ENCODE results near the gene ATOH8. TPM values are rescaled to one million over a fixed set of nuclear protein-coding genes. Genes with fewer than 3 reads are reported as not detected.

The ATOH8 gene
- total RNA-seq, 2 experiments from 2014 or later, result 0.12 to 0.40 TPM

- no peak overlapping the region for H3K4me3 Mint-ChIP-seq
- no peaks in the 10 kb centered on the region for H3K9me3 Mint-ChIP-seq (ENCODE audit: low read depth)
- peaks cover 47% of the 10 kb centered on the region for H3K27me3 Mint-ChIP-seq
- H3K4me1 Mint-ChIP-seq, result peaks cover 9% of the 10 kb centered on the region
- DNase-seq (no peak), ATAC-seq (no peak)
- CTCF ChIA-PET, result interaction anchor here (3.1 kb wide), 1 partner anchor 81 kb away, joined by 12 read pairs; no protein-coding TSS in a partner anchor
- no peaks in the 10 kb centered on the region for H3K36me3 Mint-ChIP-seq
- no peak overlapping the region for H3K27ac Mint-ChIP-seq
These were observed 20.4 kb upstream of the ATOH8 start for GRCh38 chr2:85733121-85733960.

- peaks cover 8% of the 10 kb centered on the region for H3K4me1 Mint-ChIP-seq
- H3K9me3 Mint-ChIP-seq (ENCODE audit: low read depth), result no peaks in the 10 kb centered on the region
- DNase-seq (no peak), ATAC-seq (no peak)
- no peak overlapping the region for H3K27ac Mint-ChIP-seq
- no peak overlapping the region for H3K4me3 Mint-ChIP-seq
- H3K36me3 Mint-ChIP-seq, result no peaks in the 10 kb centered on the region
- H3K27me3 Mint-ChIP-seq, result peaks cover 46% of the 10 kb centered on the region
- CTCF ChIA-PET, result interaction anchor here (1.4 to 3.1 kb wide), 3 partner anchors 9 to 94 kb away, joined by 3 to 12 read pairs (median 7); no protein-coding TSS in a partner anchor
These were observed 19.8 kb upstream of the ATOH8 start for GRCh38 chr2:85734015-85734414.

- CTCF ChIA-PET, result interaction anchor here (0.9 to 2.3 kb wide), 6 partner anchors 10 to 93 kb away, joined by 3 to 7 read pairs (median 4); no protein-coding TSS in a partner anchor
- no peak overlapping the region for H3K27ac Mint-ChIP-seq
- H3K9me3 Mint-ChIP-seq (ENCODE audit: low read depth), result no peaks in the 10 kb centered on the region
- ATAC-seq (no peak), DNase-seq (no peak)
- no peak overlapping the region for H3K4me3 Mint-ChIP-seq
- no peaks in the 10 kb centered on the region for H3K4me1 Mint-ChIP-seq
- H3K27me3 Mint-ChIP-seq, result peaks cover 47% of the 10 kb centered on the region
- no peaks in the 10 kb centered on the region for H3K36me3 Mint-ChIP-seq
These were observed 18.7 kb upstream of the ATOH8 start for GRCh38 chr2:85734942-85735608.

GRCh38 chr2:85735691-85736090, 18.1 kb upstream of the ATOH8 start:
- no peak overlapping the region for H3K27ac Mint-ChIP-seq
- CTCF ChIA-PET, result interaction anchor here (0.9 to 2.3 kb wide), 8 partner anchors 10 to 345 kb away, joined by 3 to 7 read pairs (median 4); no protein-coding TSS in a partner anchor
- peaks cover 51% of the 10 kb centered on the region for H3K27me3 Mint-ChIP-seq
- H3K4me1 Mint-ChIP-seq, result no peaks in the 10 kb centered on the region
- no peak for ATAC-seq
- H3K4me3 Mint-ChIP-seq, result no peak overlapping the region
- no peaks in the 10 kb centered on the region for H3K36me3 Mint-ChIP-seq
- H3K9me3 Mint-ChIP-seq (ENCODE audit: low read depth), result no peaks in the 10 kb centered on the region
- no peak for DNase-seq

GRCh38 chr2:85736456-85737355, 17.1 kb upstream of the ATOH8 start:
- H3K27ac Mint-ChIP-seq, result no peak overlapping the region

GRCh38 chr2:85737481-85737880, 16.3 kb upstream of the ATOH8 start:
- H3K27me3 Mint-ChIP-seq, result peaks cover 65% of the 10 kb centered on the region
- H3K36me3 Mint-ChIP-seq, result no peaks in the 10 kb centered on the region
- no peak overlapping the region for H3K27ac Mint-ChIP-seq
- H3K4me3 Mint-ChIP-seq, result no peak overlapping the region
- no peaks in the 10 kb centered on the region for H3K4me1 Mint-ChIP-seq
- CTCF ChIA-PET, result interaction anchor here (0.6 to 2.4 kb wide), 6 partner anchors 9 to 343 kb away, joined by 3 to 9 read pairs (median 4); partner anchors contain the start of gene ATOH8
- H3K9me3 Mint-ChIP-seq (ENCODE audit: low read depth), result no peaks in the 10 kb centered on the region
- ATAC-seq, result no peak
- no peak for DNase-seq

More at GRCh38 chr2:85736456-85737355, 17.1 kb upstream of the ATOH8 start:
- Mint-ChIP-seq H3K27me3 (peaks cover 58% of the 10 kb centered on the region), H3K36me3 (no peaks in the 10 kb centered on the region), H3K9me3 (ENCODE audit: low read depth) (no peaks in the 10 kb centered on the region), H3K4me3 (no peak overlapping the region), H3K4me1 (no peaks in the 10 kb centered on the region)
- DNase-seq, result no peak
- ATAC-seq, result no peak
- CTCF ChIA-PET, result interaction anchor here (0.6 to 2.4 kb wide), 9 partner anchors 8 to 344 kb away, joined by 3 to 9 read pairs (median 3); partner anchors contain the start of gene ATOH8

GRCh38 chr2:85737961-85738360, 15.8 kb upstream of the ATOH8 start:
- Mint-ChIP-seq H3K27me3 (peaks cover 68% of the 10 kb centered on the region), H3K36me3 (no peaks in the 10 kb centered on the region), H3K4me3 (no peak overlapping the region), H3K9me3 (ENCODE audit: low read depth) (no peaks in the 10 kb centered on the region), H3K27ac (no peak overlapping the region), H3K4me1 (no peaks in the 10 kb centered on the region)
- no peak for ATAC-seq
- CTCF ChIA-PET, result interaction anchor here (1.2 to 2.4 kb wide), 2 partner anchors 9 to 281 kb away, joined by 3 to 9 read pairs; no protein-coding TSS in a partner anchor
- DNase-seq, result no peak

GRCh38 chr2:85740193-85740592, 13.6 kb upstream of the ATOH8 start:
- Mint-ChIP-seq H3K27me3 (peaks cover 82% of the 10 kb centered on the region), H3K27ac (no peak overlapping the region), H3K9me3 (ENCODE audit: low read depth) (no peaks in the 10 kb centered on the region), H3K36me3 (no peaks in the 10 kb centered on the region), H3K4me3 (no peak overlapping the region), H3K4me1 (no peaks in the 10 kb centered on the region)
- CTCF ChIA-PET, result interaction anchor here (1.3 to 3.6 kb wide), 3 partner anchors 10 to 16 kb away, joined by 3 to 20 read pairs (median 18); no protein-coding TSS in a partner anchor
- no peak for DNase-seq
- no peak for ATAC-seq

- CTCF ChIA-PET, result interaction anchor here (0.6 to 3.6 kb wide), 8 partner anchors 8 to 86 kb away, joined by 3 to 20 read pairs (median 3); no protein-coding TSS in a partner anchor
- no peaks in the 10 kb centered on the region for H3K4me1 Mint-ChIP-seq
These were observed 12.5 kb upstream of the ATOH8 start for GRCh38 chr2:85741211-85741832.

GRCh38 chr2:85741833-85742455, 11.8 kb upstream of the ATOH8 start:
- DNase-seq, result no peak
- no peak overlapping the region for H3K27ac Mint-ChIP-seq
- no peaks in the 10 kb centered on the region for H3K36me3 Mint-ChIP-seq
- H3K27me3 Mint-ChIP-seq, result peaks cover 83% of the 10 kb centered on the region
- H3K4me3 Mint-ChIP-seq, result no peak overlapping the region
- no peaks in the 10 kb centered on the region for H3K9me3 Mint-ChIP-seq (ENCODE audit: low read depth)
- no peaks in the 10 kb centered on the region for H3K4me1 Mint-ChIP-seq
- ATAC-seq, result no peak
- CTCF ChIA-PET, result interaction anchor here (0.6 to 3.6 kb wide), 8 partner anchors 8 to 86 kb away, joined by 3 to 20 read pairs (median 3); no protein-coding TSS in a partner anchor

More at GRCh38 chr2:85741211-85741832, 12.5 kb upstream of the ATOH8 start:
- H3K4me3 Mint-ChIP-seq, result no peak overlapping the region
- peaks cover 82% of the 10 kb centered on the region for H3K27me3 Mint-ChIP-seq
- H3K27ac Mint-ChIP-seq, result no peak overlapping the region
- ATAC-seq (no peak), DNase-seq (no peak)
- no peaks in the 10 kb centered on the region for H3K9me3 Mint-ChIP-seq (ENCODE audit: low read depth)
- H3K36me3 Mint-ChIP-seq, result no peaks in the 10 kb centered on the region

GRCh38 chr2:85743304-85743978, 10.3 kb upstream of the ATOH8 start:
- no peaks in the 10 kb centered on the region for H3K36me3 Mint-ChIP-seq
- CTCF ChIA-PET, result interaction anchor here (1.3 to 10.9 kb wide), 4 partner anchors 8 to 71 kb away, joined by 3 to 130 read pairs (median 8); no protein-coding TSS in a partner anchor
- DNase-seq (no peak), ATAC-seq (no peak)
- H3K4me1 Mint-ChIP-seq, result no peaks in the 10 kb centered on the region
- no peak overlapping the region for H3K4me3 Mint-ChIP-seq
- H3K27ac Mint-ChIP-seq, result no peak overlapping the region
- peaks cover 88% of the 10 kb centered on the region for H3K27me3 Mint-ChIP-seq
- no peaks in the 10 kb centered on the region for H3K9me3 Mint-ChIP-seq (ENCODE audit: low read depth)
